HG03045 (cell line): ENCODE data around the gene HMSD.

Source experiments
- ATAC-seq: cut with Tn5 transposase; IDR thresholded peaks from one replicate; pipeline ENCODE4 v1.9.1; 2021; ENCODE audit warnings: mild to moderate bottlenecking, moderate library complexity; ENCODE audit not compliant: unreplicated experiment

The HMSD gene

GRCh38 chr18:63953811-63954210 is 4.7 kb downstream of the HMSD start:
- no peak for ATAC-seq

- no peak for ATAC-seq
These were observed 7.7 kb downstream of the HMSD start for GRCh38 chr18:63956755-63957154.

- no peak for ATAC-seq
These were observed 11.8 kb downstream of the HMSD start for GRCh38 chr18:63960891-63961290.

GRCh38 chr18:63961435-63961980 is 12.4 kb downstream of the HMSD start:
- ATAC-seq, result no peak

- no peak for ATAC-seq
These were observed 13.0 kb downstream of the HMSD start for GRCh38 chr18:63962137-63962536.

- ATAC-seq, result peak; percentile 69
These were observed 14.6 kb downstream of the HMSD start for GRCh38 chr18:63963615-63964256.

- no peak for ATAC-seq
These were observed 15.8 kb downstream of the HMSD start for GRCh38 chr18:63964908-63965307.

- no peak for ATAC-seq
These were observed 16.7 kb downstream of the HMSD start for GRCh38 chr18:63965716-63966330.

GRCh38 chr18:63969942-63970808 is 21.1 kb downstream of the HMSD start, which contains the start of gene SERPINB8:
TSS of gene SERPINB8 (plus strand) at chr18:63970081. CDS start at chr18:63978309, 8,228 bp downstream.
- ATAC-seq, result peak; percentile 95

GRCh38 chr18:63970809-63971205 is 21.7 kb downstream of the HMSD start:
- peak; percentile 4 for ATAC-seq

- no peak for ATAC-seq
These were observed 22.4 kb downstream of the HMSD start for GRCh38 chr18:63971320-63972001.

GRCh38 chr18:63972002-63972376 is 22.9 kb downstream of the HMSD start:
- ATAC-seq, result no peak

GRCh38 chr18:63974991-63975390 is 25.9 kb downstream of the HMSD start:
- ATAC-seq, result no peak

- ATAC-seq, result no peak
These were observed 26.5 kb downstream of the HMSD start for GRCh38 chr18:63975628-63976027.

GRCh38 chr18:63977040-63977439 is 27.9 kb downstream of the HMSD start:
- no peak for ATAC-seq

- peak; percentile 55 for ATAC-seq
These were observed 30.4 kb downstream of the HMSD start for GRCh38 chr18:63979409-63979920.

GRCh38 chr18:63980027-63980426 is 30.9 kb downstream of the HMSD start:
- no peak for ATAC-seq

- no peak for ATAC-seq
These were observed 31.9 kb downstream of the HMSD start for GRCh38 chr18:63980896-63981460.

GRCh38 chr18:63981719-63982118 is 32.6 kb downstream of the HMSD start:
- ATAC-seq, result no peak

GRCh38 chr18:63982361-63982760 is 33.3 kb downstream of the HMSD start:
- ATAC-seq, result no peak
